GM18499 (cell line): ENCODE data around the gene QSOX1.

Experiments used
- ATAC-seq: cut with Tn5 transposase; IDR thresholded peaks from one replicate; pipeline ENCODE4 v1.9.1; 2021; ENCODE audit warnings: moderate number of reproducible peaks; ENCODE audit not compliant: insufficient read depth, unreplicated experiment

Gene QSOX1

GRCh38 chr1:180168786-180169639, 14.3 kb downstream of the QSOX1 start:
- no peak for ATAC-seq

GRCh38 chr1:180169640-180170195, 15.0 kb downstream of the QSOX1 start:
- ATAC-seq: no peak

DNA sequence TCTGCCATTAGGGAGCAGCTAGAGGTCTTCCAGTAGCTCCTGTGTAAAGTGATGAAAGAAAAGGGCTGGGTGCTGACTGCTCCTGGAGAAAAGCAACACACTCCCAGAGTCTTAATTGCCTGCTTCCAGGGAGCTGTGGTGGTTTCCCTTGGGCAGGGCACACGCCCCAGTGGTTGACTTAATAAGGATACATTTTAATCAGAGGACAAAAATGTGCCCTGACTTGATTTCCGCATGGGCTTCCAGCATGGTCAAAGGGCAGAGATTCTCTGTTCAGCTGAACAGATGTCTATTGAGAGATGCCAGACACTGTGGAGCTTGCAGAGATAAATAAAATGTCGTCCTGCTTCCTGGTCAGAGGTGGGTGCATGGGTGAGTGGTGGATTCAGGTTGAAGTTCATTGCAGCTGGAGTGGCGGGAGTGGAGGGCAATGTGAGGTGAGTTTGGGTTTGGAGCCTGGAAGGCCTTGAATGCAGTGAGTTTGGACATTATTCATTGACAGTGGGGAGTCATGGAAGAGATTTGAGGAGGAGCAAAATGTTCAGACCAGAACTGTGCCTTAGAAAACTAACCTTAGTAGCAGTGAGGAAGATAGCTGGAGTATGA, 16.0 kb downstream of the QSOX1 start:
- no peak for ATAC-seq

GRCh38 chr1:180171691-180172090, 17.0 kb downstream of the QSOX1 start:
- no peak for ATAC-seq

DNA sequence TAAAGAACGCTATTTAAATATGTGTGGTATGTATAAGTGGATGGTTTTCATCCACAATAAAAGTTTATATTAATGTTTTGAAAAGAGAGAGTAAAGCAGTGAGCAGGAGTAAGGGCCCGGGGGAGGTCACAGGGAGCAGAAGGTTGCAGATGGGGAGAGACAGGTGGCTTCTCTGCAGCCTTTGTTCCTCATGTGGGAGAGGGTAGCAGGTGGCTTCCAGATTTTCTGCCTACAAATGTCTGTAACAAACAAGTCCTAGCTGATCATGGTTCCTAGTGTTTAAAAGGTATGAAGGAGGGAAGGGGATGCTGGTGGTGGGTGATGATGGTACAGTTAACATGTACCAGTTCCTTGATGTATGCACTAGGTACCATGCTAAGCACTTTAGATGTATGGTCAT, 18.8 kb downstream of the QSOX1 start:
- ATAC-seq: no peak

DNA sequence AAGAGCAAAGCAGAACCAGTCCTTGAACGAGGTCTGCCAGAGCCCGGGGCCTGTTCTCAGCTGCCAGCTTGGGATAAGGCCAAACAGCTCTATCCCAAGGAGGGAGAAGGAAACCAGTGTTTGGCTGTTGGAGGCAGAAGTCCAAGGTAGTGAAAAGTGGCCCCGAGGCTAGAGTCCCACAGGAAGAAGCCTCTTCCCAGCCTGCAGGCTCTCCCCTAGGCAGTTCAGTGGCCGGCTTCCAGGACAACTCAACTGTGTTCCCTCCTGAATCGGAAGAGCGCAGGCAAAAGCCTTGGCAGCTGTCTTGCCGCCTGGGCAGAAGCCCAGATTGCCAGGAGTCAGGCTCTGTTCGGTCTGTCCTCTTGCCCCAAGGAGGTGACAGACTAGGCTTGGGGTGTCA, 19.3 kb downstream of the QSOX1 start:
- no peak for ATAC-seq

DNA sequence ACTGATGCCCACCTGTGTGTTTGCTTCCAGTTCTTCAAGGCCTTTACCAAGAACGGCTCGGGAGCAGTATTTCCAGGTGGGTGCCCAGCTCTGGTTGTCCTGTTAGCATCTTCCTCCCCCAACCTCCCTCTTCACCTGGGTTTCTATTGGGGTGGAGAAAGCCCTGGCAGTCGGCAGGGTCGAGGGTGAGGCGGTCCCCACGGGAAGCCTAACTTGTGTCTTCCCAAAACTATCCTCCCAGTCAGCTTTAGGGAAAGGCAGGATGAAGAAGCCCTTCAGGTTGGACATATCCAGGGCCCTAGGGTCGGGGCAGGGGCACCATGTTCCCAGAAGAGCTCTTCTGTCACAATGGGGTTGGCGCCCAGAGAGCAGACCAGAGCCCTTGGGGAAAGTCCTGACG, 20.6 kb downstream of the QSOX1 start:
- ATAC-seq: no peak

- no peak for ATAC-seq
Measured at GRCh38 chr1:180175806-180176205, 21.1 kb downstream of the QSOX1 start.

DNA sequence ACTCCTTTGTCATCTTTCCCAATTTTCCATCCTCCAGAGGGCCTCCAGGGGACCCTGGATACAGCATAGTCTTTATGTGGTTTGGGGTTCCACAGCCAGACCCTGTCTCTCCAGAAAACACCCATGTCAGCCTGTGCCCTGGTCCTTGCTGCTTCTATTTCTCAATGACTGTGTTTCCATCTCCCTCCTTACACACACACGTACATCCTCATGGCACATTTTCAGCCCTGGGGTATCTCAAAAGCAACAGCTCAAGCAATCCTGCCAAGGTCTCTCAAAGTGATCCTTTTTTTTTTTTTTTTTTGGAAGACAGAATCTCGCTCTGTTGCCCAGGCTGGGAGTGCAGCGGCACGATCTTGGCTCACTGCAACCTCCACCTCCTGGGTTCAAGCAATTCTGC, 22.3 kb downstream of the QSOX1 start:
- ATAC-seq: no peak

DNA sequence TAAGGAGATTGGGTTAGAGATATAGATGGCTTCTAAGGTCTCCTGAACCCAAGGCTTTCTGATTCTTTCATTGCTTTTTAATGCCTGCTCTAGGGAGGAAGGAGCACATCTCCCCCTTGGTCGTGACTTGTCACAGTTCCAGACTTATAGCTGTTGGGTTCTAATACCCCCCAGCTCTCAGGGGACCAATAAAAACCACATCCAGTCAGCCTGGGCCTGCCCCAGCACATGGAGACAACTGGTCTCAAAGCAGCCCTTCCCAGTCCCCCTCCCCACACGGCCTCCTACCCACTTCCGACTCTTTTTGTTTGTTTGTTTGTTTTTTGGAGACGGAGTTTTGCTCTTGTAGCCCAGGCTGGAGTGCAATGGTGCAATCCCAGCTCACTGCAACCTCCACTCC, 23.3 kb downstream of the QSOX1 start:
- ATAC-seq: no peak

DNA sequence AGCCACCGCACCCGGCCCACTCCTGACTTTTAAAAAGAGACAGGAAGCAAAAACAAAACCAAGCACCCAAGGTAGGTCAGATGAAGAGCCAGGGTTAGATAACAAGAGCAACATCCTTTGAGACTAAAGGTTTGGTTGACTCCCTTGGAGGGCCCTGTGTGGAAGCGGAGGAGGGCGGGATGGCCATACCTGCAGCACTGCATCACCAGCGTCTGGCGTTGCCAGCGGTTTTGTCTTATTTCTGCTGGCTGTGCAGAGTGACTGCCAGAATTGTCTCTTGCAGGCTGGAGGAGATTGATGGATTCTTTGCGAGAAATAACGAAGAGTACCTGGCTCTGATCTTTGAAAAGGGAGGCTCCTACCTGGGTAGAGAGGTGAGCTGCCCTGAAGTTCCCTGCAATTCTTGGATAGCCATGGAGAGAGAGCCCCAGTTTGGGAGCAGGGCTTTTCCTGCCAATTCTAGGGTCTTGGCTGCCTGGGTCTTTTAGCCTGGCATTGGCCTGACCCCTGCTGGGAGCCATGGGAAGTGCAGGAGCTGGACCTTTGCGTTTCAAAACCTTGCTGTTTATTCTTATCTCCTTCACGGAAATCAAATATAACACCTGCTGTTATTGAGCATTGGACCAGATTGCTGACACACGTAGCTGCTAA, 24.0 kb downstream of the QSOX1 start:
- no peak for ATAC-seq

GRCh38 chr1:180179162-180179957, 24.7 kb downstream of the QSOX1 start:
- no peak for ATAC-seq

GRCh38 chr1:180181048-180181447, 26.4 kb downstream of the QSOX1 start:
- no peak for ATAC-seq

- ATAC-seq: no peak
Measured at GRCh38 chr1:180181996-180182642, 27.4 kb downstream of the QSOX1 start.

DNA sequence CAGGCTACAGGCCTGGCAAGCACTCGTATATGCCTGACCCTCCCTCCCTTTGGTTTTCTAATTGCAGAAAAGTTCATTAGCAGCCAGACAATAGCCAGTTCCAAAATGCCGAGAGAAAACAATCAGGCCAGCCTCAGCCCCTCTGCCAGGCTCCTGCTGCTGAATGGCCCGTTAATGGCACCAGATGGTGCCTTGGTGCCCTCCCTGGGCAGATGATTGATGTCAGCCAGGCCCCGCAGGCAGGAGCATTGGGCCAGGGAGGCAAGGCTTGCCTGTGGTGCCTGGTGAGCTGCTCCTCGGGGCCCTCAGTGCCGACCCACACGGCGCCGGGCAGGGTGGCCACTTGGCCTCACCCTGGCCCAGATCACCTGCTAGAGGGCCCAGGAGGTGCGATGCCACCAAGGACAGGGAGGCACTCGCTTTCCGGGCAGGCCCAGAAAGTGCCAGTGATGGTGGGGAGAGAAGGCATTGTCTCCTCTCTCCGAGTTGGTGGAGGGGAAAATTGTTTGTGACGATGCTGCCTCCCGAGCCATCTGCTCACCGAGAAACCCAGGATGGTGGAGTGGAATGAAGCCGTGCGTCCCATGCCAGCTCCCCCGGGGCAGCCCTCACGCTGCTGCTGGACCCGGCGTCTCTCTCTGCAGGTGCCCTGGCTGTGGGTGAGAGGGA, 28.1 kb downstream of the QSOX1 start:
- no peak for ATAC-seq

GRCh38 chr1:180183426-180183825, 28.8 kb downstream of the QSOX1 start:
- no peak for ATAC-seq

DNA sequence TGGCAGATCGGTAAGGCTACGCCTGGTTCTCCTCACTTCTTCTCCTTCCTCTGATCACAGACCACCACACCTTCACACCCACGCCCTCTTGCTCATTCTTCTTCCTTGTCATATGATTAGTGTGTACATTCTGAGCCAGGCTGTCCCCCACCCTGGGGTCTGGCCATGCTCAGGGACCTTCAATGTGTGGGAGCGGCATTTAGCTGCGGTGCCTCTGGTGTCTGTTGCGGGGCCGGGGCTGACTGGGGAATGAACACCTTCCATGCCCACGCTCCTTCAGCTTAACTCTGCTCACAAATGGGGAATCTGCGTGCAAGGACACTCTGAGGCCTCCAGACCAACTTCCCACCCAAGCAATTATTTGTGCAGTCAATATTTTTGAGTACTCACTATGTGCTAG, 29.4 kb downstream of the QSOX1 start:
- ATAC-seq: no peak

DNA sequence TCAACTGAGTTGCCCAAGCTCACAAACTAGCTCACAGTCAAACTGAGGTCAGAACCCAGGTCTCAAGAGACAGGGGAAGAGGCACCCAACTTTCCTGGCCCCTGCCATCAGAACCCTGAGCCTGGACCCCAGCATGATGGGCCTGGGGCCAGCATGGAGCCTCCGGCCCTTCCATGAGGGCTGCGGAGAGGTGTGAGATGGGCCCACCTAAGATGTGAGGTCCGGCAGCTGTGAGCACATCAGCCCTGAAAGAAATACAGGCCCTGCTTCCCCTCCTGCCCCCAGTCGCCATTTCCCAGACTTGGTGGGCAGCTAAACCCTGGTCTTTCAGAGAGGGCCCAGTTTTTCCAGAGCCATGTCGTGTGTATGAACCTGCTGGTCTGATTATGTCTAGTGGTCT, 30.6 kb downstream of the QSOX1 start:
- no peak for ATAC-seq

GRCh38 chr1:180185971-180186645, 31.4 kb downstream of the QSOX1 start:
- no peak for ATAC-seq
